ENCODE data around the gene SLC35F2. TPM values are rescaled to one million over a fixed set of nuclear protein-coding genes. Genes with fewer than 3 reads are reported as not detected.
A peak's percentile ranks its signal among the peaks of the same experiment; 100 is the strongest.
"Not testable (repeated sequence)": the region's sequence is repeated elsewhere in the genome, so short reads cannot be mapped to it uniquely, and the experiment has no call there.

SLC35F2 gene
- total RNA-seq, result 10 to 100 TPM in 1 of 2 experiments, 1 to 10 TPM in 1; 9.8 to 26.2 TPM

- Mint-ChIP-seq H3K27me3 (peaks cover 2% of the 10 kb centered on the region), H3K9me3 (ENCODE audit: low read depth) (no peaks in the 10 kb centered on the region), H3K36me3 (peaks cover 5% of the 10 kb centered on the region), H3K27ac (peak within 1 kb of the TSS; percentile 83), H3K4me1 (peaks cover 22% of the 10 kb centered on the region), H3K4me3 (peak within 1 kb of the TSS; percentile 87)
- DNase-seq (peak; percentile 83), ATAC-seq (peak; percentile 91)
- CTCF ChIA-PET, result interaction anchor here (0.7 to 1.6 kb wide), 3 partner anchors 15 to 163 kb away, joined by 3 to 6 read pairs (median 3); no protein-coding TSS in a partner anchor
Measured at GRCh38 chr11:107858217-107859070, at the start of gene SLC35F2. Gene SLC35F2, minus strand, starts transcription at chr11:107858787. Its CDS starts 20 bp downstream, at chr11:107858767.

- no peak overlapping the region for H3K27ac Mint-ChIP-seq
- ATAC-seq, result no peak
- no peak for DNase-seq
- H3K9me3 Mint-ChIP-seq (ENCODE audit: low read depth), result no peaks in the 10 kb centered on the region
- peaks cover 22% of the 10 kb centered on the region for H3K27me3 Mint-ChIP-seq
- no peaks in the 10 kb centered on the region for H3K36me3 Mint-ChIP-seq
- CTCF ChIA-PET, result no interaction called here
- no peak overlapping the region for H3K4me3 Mint-ChIP-seq
- no peaks in the 10 kb centered on the region for H3K4me1 Mint-ChIP-seq
Measured at GRCh38 chr11:107908211-107908610, 49.6 kb upstream of the SLC35F2 start.

GRCh38 chr11:107898270-107898669 is 39.7 kb upstream of the SLC35F2 start:
- H3K4me3 Mint-ChIP-seq, result no peak overlapping the region
- CTCF ChIA-PET, result interaction anchor here (0.7 to 1.0 kb wide), 3 partner anchors 39 to 335 kb away, joined by 3 to 4 read pairs (median 3); no protein-coding TSS in a partner anchor
- DNase-seq, result no peak
- peak; percentile 30 for ATAC-seq
- no peaks in the 10 kb centered on the region for H3K4me1 Mint-ChIP-seq
- H3K9me3 Mint-ChIP-seq (ENCODE audit: low read depth), result no peaks in the 10 kb centered on the region
- no peaks in the 10 kb centered on the region for H3K36me3 Mint-ChIP-seq
- H3K27ac Mint-ChIP-seq, result no peak overlapping the region
- peaks cover 19% of the 10 kb centered on the region for H3K27me3 Mint-ChIP-seq

GRCh38 chr11:107882095-107882820 is 23.7 kb upstream of the SLC35F2 start:
- no peak overlapping the region for H3K4me3 Mint-ChIP-seq
- no peak overlapping the region for H3K27ac Mint-ChIP-seq
- H3K27me3 Mint-ChIP-seq, result peaks cover 7% of the 10 kb centered on the region
- no peaks in the 10 kb centered on the region for H3K4me1 Mint-ChIP-seq
- ATAC-seq (no peak), DNase-seq (no peak)
- H3K9me3 Mint-ChIP-seq (ENCODE audit: low read depth), result no peaks in the 10 kb centered on the region
- CTCF ChIA-PET, result interaction anchor here (0.9 kb wide), 1 partner anchor 13 kb away, joined by 4 read pairs; no protein-coding TSS in a partner anchor
- no peaks in the 10 kb centered on the region for H3K36me3 Mint-ChIP-seq

GRCh38 chr11:107881471-107881870 is 22.9 kb upstream of the SLC35F2 start:
- CTCF ChIA-PET, result interaction anchor here (0.9 kb wide), 1 partner anchor 13 kb away, joined by 4 read pairs; no protein-coding TSS in a partner anchor

GRCh38 chr11:107876141-107876540 is 17.6 kb upstream of the SLC35F2 start:
- no peak for ATAC-seq
- no peak for DNase-seq
- Mint-ChIP-seq H3K4me1 (no peaks in the 10 kb centered on the region), H3K9me3 (ENCODE audit: low read depth) (no peaks in the 10 kb centered on the region), H3K27ac (no peak overlapping the region), H3K4me3 (no peak overlapping the region), H3K36me3 (no peaks in the 10 kb centered on the region), H3K27me3 (no peaks in the 10 kb centered on the region)
- CTCF ChIA-PET, result interaction anchor here (1.3 kb wide), 1 partner anchor 105 kb away, joined by 3 read pairs; no protein-coding TSS in a partner anchor

More at GRCh38 chr11:107881471-107881870, 22.9 kb upstream of the SLC35F2 start:
- DNase-seq; H3K27me3 Mint-ChIP-seq; H3K4me3 Mint-ChIP-seq; H3K27ac Mint-ChIP-seq; H3K9me3 Mint-ChIP-seq (ENCODE audit: low read depth); ATAC-seq; H3K36me3 Mint-ChIP-seq; H3K4me1 Mint-ChIP-seq: not testable (repeated sequence)

GRCh38 chr11:107864591-107864990 is 6.0 kb upstream of the SLC35F2 start:
- Mint-ChIP-seq H3K27ac (no peak overlapping the region), H3K27me3 (peaks cover 6% of the 10 kb centered on the region), H3K4me3 (no peak overlapping the region), H3K36me3 (no peaks in the 10 kb centered on the region), H3K9me3 (ENCODE audit: low read depth) (no peaks in the 10 kb centered on the region), H3K4me1 (peaks cover 4% of the 10 kb centered on the region)
- CTCF ChIA-PET, result interaction anchor here (1.1 to 1.3 kb wide), 2 partner anchors 144 to 187 kb away, joined by 3 read pairs; partner anchors contain the start of gene CUL5
- DNase-seq (no peak), ATAC-seq (no peak)

GRCh38 chr11:107860688-107861087 is 2.1 kb upstream of the SLC35F2 start:
- H3K36me3 Mint-ChIP-seq, result peaks cover 2% of the 10 kb centered on the region
- H3K4me3 Mint-ChIP-seq, result no peak overlapping the region
- no peak overlapping the region for H3K27ac Mint-ChIP-seq
- DNase-seq (no peak), ATAC-seq (no peak)
- H3K9me3 Mint-ChIP-seq (ENCODE audit: low read depth), result no peaks in the 10 kb centered on the region
- H3K4me1 Mint-ChIP-seq, result peaks cover 19% of the 10 kb centered on the region
- CTCF ChIA-PET, result no interaction called here
- H3K27me3 Mint-ChIP-seq, result peaks cover 6% of the 10 kb centered on the region

GRCh38 chr11:107860240-107860620 is 1.6 kb upstream of the SLC35F2 start:
- H3K27me3 Mint-ChIP-seq; H3K4me3 Mint-ChIP-seq; DNase-seq; H3K36me3 Mint-ChIP-seq; ATAC-seq; H3K27ac Mint-ChIP-seq; H3K9me3 Mint-ChIP-seq (ENCODE audit: low read depth): not testable (repeated sequence)
- peaks cover 22% of the 10 kb centered on the region for H3K4me1 Mint-ChIP-seq
- CTCF ChIA-PET, result interaction anchor here (1.6 kb wide), 1 partner anchor 18 kb away, joined by 3 read pairs; no protein-coding TSS in a partner anchor

- H3K4me3 Mint-ChIP-seq, result peak overlapping the region; percentile 87
- peaks cover 5% of the 10 kb centered on the region for H3K36me3 Mint-ChIP-seq
- DNase-seq (peak; percentile 50), ATAC-seq (no peak)
- H3K4me1 Mint-ChIP-seq, result peaks cover 22% of the 10 kb centered on the region
- H3K27ac Mint-ChIP-seq, result peak overlapping the region; percentile 83
- no peaks in the 10 kb centered on the region for H3K9me3 Mint-ChIP-seq (ENCODE audit: low read depth)
- CTCF ChIA-PET, result interaction anchor here (0.7 to 1.6 kb wide), 4 partner anchors 16 to 161 kb away, joined by 3 to 6 read pairs (median 3); no protein-coding TSS in a partner anchor
- H3K27me3 Mint-ChIP-seq, result peaks cover 6% of the 10 kb centered on the region
Measured at GRCh38 chr11:107859459-107860239, 1.1 kb upstream of the SLC35F2 start.

- no peak for DNase-seq
- CTCF ChIA-PET, result interaction anchor here (1.0 kb wide), 1 partner anchor 87 kb away, joined by 3 read pairs; no protein-coding TSS in a partner anchor
- Mint-ChIP-seq H3K27me3 (peaks cover 2% of the 10 kb centered on the region), H3K27ac (peak overlapping the region; percentile 83), H3K4me1 (peaks cover 22% of the 10 kb centered on the region), H3K9me3 (ENCODE audit: low read depth) (no peaks in the 10 kb centered on the region), H3K36me3 (peaks cover 5% of the 10 kb centered on the region), H3K4me3 (peak overlapping the region; percentile 87)
- no peak for ATAC-seq
Measured at GRCh38 chr11:107857550-107858216, 904 bp downstream of the SLC35F2 start.

GRCh38 chr11:107856981-107857517 is 1.5 kb downstream of the SLC35F2 start:
- Mint-ChIP-seq H3K36me3 (peaks cover 5% of the 10 kb centered on the region), H3K4me3 (peak overlapping the region; percentile 41), H3K9me3 (ENCODE audit: low read depth) (no peaks in the 10 kb centered on the region)

More at GRCh38 chr11:107856981-107857517, 1.5 kb downstream of the SLC35F2 start:
- ATAC-seq (no peak), DNase-seq (no peak)
- Mint-ChIP-seq H3K27ac (no peak overlapping the region), H3K27me3 (peaks cover 2% of the 10 kb centered on the region), H3K4me1 (peaks cover 22% of the 10 kb centered on the region)
- CTCF ChIA-PET, result interaction anchor here (1.0 kb wide), 1 partner anchor 86 kb away, joined by 3 read pairs; no protein-coding TSS in a partner anchor
